GM12875 (cell line): ENCODE measurements around the gene PCDH7.

Experiments used
- H3K4me3 ChIP-seq: one replicate; pipeline ENCODE4 v1.5.1; 2011; ENCODE audit warnings: low read depth, low read length, control low read depth
- TF ChIP-seq, protein P1 (sequence below): IDR thresholded peaks from 2 replicates; pipeline ENCODE4 v1.5.1; 2011; ENCODE audit warnings: low read depth, mild to moderate bottlenecking, control low read depth, inconsistent platforms, low read length, moderate library complexity, borderline replicate concordance; ENCODE audit not compliant: insufficient read depth

PCDH7 gene

DNA sequence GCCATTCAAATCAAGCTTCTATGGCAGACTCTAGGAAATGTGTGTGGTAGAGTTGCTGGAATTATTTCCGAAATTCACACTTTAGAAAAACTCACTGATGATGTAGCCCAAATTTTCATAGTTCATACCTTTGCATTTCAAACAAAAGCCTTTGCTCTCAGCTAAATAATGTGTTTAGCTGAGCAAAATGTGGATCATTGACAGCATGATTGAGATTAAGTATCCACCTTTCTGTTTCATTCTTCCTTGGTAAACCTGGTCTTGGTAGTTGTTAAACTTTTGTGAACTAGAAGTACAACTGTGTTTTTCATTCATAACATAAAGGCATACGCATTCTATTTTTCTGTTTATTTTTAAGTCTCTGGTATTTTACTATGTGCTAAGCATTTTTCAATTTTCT, 7.2 kb downstream of the PCDH7 start:
- TF ChIP-seq, protein P1, sequence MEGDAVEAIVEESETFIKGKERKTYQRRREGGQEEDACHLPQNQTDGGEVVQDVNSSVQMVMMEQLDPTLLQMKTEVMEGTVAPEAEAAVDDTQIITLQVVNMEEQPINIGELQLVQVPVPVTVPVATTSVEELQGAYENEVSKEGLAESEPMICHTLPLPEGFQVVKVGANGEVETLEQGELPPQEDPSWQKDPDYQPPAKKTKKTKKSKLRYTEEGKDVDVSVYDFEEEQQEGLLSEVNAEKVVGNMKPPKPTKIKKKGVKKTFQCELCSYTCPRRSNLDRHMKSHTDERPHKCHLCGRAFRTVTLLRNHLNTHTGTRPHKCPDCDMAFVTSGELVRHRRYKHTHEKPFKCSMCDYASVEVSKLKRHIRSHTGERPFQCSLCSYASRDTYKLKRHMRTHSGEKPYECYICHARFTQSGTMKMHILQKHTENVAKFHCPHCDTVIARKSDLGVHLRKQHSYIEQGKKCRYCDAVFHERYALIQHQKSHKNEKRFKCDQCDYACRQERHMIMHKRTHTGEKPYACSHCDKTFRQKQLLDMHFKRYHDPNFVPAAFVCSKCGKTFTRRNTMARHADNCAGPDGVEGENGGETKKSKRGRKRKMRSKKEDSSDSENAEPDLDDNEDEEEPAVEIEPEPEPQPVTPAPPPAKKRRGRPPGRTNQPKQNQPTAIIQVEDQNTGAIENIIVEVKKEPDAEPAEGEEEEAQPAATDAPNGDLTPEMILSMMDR, result no peak
- no peak overlapping the region for H3K4me3 ChIP-seq

DNA sequence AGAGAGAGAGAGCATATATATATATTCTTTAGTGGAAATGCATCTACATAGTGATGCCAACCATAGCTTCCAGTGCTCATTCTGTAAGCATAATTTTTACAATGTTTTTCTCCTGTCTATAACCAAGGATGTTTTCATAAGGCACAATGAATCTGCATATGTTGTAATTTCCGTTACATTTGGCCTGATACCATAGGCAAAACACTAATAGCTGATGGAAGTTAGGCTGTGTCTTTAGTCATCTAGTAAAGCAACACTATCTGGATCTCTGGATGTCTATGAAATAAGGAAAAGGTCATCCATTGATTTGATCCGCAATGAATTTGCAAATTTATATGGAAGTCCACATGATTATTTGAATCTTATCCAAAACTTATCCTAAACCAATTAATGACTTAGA, 8.1 kb downstream of the PCDH7 start:
- no peak overlapping the region for H3K4me3 ChIP-seq
- TF ChIP-seq, protein P1, result no peak

DNA sequence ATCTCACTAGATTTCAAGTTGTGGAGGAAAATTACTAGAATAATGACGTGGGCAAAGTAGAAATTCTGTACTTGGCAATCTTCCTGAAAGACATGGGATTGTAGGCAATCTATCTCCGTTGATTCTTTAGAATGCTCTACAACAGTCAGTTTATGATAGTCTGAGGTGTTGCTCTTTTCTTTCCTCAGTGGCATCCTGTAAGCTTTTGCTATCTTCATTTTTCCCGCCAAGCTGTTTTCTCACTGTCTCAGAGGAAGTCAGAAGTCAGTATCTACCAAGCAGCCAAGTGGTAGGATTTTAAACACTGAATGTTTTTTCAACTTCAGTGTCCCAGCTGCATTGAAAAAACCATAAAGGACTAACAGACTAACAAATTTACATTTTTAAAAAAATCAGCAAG, 23.7 kb downstream of the PCDH7 start:
- TF ChIP-seq, protein P1, result no peak
- no peak overlapping the region for H3K4me3 ChIP-seq

DNA sequence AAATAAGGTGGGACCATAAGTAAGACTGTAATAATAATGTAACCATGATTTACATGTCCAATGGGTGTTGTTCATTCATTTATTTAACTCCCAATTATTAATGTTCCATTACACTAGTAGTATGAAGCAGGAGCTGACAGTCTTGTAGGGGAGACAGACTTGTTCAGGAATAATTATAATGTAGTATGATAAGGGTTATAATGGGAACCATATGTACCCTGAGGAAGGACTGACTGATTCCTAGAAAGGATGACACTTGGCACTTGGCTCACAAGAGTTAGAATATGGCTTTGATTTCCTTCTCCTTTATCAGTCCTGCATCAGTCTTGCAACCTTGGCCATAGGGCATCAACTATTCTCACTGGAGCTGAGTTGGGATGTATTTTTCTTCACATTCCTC, 24.2 kb downstream of the PCDH7 start:
- TF ChIP-seq, protein P1, result no peak

DNA sequence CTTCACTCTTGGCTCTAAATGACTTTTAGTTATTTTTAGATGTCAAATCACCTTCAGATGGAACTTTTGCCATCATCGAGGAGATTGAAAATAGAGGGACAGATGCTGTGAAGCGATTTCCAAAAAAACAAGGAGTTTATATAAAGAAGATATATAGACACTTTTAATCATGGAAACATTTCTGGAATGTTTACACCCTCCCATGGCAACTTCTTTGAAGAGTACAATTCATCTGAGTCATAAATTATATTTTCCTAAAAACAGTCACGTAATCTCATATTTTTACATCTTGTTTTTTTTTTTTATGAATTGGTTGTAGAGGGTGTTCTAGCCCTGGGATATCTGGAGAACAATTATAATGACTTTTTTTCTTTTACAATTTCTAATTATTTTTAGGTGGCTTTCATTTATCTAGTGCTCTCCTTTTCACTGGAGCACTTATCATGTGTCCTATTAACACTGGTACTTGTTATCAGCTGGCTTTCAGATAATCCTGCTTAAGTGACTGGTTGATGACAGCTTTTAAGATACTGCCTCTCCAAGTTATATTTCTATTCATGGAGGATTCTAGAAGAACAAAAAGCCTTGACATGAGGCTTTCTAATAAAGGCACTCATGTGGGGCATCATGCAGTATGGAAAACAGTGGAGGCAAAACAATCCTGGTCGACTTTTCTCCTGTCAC, 24.9 kb downstream of the PCDH7 start:
- no peak overlapping the region for H3K4me3 ChIP-seq
- TF ChIP-seq, protein P1, result no peak

More for the DNA sequence above, 24.2 kb downstream of the PCDH7 start:
- H3K4me3 ChIP-seq, result no peak overlapping the region

DNA sequence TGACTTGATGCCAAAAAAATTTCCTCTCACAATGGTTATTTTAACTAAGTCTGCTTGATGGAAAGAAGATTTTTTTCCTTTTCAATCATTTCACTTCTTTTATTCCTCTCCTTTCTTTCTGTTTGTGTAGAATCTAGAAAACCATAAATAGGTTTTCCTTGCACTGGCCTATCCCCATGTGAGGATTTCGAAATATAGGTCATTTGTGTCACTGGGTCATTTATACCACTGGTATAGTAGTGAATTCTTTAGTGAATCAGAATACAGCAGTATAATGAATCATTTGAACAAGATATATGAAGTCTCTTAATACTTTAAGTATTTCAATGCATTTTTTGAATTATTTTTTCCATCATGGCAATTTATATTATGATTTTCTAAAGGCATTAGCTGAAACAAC, 26.6 kb downstream of the PCDH7 start:
- H3K4me3 ChIP-seq, result no peak overlapping the region
- TF ChIP-seq, protein P1, result no peak

DNA sequence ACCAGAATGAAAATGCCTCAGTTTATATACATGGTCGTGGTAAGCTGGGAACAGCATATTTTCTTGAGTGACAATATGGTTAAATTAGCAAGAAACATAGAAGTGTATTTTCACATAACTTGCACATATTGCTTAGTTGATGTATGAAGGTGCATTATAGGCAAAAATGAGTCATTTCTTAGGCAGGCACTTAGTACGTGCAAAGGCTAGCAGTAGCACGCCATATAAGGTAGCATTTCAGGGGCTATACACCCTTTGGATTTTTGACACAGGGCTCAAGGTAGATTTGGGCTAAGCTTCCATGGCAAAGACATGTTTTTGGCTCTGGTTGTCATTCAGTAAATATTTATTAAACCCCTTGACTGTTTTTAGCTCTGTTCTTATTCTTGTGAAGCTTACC, 33.1 kb downstream of the PCDH7 start:
- no peak overlapping the region for H3K4me3 ChIP-seq
- TF ChIP-seq, protein P1, result no peak
